ENCODE measurements around the gene DMD.
"Not testable (repeated sequence)": the region's sequence is repeated elsewhere in the genome, so short reads cannot be mapped to it uniquely, and the experiment has no call there.

Gene DMD

GRCh38 chrX:33211356-33212260 lies at the start of gene DMD:
Gene DMD (minus strand): TSS chrX:33211549. CDS start chrX:33211312, 237 bp downstream.
- DNase-seq: no peak

DNA sequence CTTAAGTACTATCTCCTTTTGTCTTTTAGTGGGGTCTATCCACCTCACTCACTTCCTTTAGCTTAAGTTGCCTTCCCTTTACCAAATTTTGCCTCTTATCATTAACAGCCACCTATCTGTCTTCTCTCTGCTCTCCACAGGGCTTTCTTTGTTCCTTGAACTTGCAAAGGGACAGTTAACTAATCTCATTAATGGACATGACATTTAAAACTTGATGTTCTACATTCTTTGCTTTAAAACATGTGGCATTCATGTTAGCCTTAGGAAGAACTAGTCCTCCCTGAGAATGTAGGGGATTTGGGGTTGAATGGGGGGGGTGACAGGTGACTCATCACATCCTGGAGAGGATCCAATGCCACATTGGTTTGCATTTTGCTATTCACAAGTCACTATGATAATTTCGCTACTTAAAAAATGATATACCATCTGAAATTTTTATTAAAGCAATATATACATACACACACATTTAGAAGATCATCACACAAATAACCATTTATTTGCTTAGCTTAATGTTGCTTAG lies 41.0 kb upstream of the DMD start:
- DNase-seq: no peak

DNA sequence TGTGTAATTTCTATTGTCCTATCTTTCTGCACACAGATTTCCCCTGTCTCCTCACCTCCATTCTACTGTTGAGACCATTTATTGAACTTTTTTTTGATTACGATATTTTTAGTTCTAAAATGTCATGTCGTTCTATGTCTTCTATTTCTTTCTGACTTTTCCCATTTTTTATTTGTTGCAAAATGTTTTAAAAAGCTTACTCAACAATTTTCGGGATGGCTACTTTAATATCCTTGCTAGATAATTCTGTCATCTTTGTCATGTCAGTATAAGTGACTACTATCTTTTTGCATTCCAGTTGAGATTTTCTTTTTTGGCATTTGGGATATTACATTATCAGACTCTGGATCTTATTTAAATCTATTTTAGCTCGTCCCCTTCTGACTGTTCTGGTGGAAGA lies 7.5 kb upstream of the DMD start:
- no peak for DNase-seq

- DNase-seq: no peak
These were observed 1.2 kb downstream of the DMD start for GRCh38 chrX:33210156-33210555.

GRCh38 chrX:33207056-33207455 lies 4.3 kb downstream of the DMD start:
- no peak for DNase-seq

- no peak for DNase-seq
These were observed 6.0 kb downstream of the DMD start for GRCh38 chrX:33205321-33205720.

- no peak for DNase-seq
These were observed 6.5 kb downstream of the DMD start for GRCh38 chrX:33204889-33205288.

DNA sequence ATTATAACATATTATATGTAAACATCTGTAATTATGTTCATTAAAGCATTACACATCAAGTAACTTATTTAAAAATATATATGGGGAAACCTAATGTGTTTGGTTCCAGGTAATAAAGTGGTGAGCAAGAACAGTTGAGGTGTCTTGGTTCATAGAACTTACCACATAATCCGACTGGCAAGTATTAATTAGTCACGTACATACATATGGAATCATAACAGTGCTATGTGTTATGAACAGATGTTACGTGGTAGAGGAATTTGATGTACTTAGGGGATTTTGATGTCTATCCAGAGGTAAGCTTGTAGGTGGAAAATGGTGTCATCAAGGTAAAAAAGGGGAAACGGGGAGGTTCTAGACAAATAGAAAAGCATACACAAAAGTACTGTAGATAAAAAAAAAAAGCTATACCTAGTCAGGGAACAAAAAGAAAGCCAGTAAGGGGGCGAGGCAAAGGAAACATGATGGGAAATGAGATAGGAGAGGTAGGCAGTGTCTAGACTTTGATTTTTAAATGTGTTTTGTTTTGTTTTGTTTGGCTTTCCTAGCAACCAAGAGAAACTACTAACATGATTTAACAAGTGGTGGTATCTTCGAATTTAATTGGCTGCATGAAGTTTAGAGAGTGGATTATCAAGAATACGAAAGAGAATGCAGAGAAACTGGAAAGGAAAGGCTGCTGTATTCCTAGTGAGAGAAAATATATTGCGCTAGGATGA lies 12.6 kb downstream of the DMD start:
- DNase-seq: no peak

DNA sequence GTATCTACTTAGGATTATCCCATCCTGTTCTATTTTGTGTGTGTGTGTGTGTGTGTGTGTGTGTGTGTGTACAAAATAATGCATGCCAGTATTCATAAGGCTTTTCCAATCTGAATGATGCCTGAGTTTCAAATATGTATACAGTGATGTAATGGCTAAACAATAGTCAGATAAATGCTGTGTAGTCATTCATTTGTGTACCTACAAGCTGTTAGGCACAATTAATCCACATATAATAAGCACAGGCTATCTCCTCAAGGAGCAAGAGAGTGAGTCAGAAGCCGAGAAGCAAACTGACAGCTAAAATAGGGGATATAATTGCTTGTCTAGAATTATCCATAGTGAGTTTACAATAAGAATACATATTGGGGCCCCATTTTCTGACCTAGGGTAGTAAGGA lies 15.7 kb downstream of the DMD start:
- no peak for DNase-seq

DNA sequence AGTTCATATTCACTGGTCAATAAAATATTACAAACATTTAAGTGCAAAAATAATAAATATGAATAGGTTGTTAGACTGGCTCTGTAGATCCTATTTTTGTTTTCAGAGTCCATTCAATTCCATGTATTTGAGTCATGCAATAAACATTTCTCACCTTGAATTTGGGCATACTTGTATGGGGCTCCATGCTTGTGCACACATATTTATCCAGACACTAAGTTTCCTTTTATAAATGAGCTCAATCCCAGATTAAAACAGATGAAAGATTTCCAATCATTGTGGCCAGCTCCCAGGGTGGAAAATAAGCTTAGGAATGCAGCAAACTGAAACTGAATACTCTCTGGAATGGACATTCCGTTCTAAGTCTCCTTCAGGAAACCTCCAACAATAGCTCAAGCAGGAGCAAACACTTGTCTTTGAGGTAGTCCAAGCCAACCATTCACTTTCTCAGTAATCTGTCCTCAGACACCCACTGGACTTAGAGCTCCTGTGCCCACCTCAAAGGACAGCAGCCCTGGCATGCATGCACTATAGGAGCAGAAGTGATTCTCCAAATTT lies 16.4 kb downstream of the DMD start:
- DNase-seq: no peak

GRCh38 chrX:33194289-33194688 lies 17.1 kb downstream of the DMD start:
- no peak for DNase-seq

- no peak for DNase-seq
These were observed 21.3 kb downstream of the DMD start for GRCh38 chrX:33190016-33190415.

GRCh38 chrX:33188881-33189280 lies 22.5 kb downstream of the DMD start:
- DNase-seq: no peak

DNA sequence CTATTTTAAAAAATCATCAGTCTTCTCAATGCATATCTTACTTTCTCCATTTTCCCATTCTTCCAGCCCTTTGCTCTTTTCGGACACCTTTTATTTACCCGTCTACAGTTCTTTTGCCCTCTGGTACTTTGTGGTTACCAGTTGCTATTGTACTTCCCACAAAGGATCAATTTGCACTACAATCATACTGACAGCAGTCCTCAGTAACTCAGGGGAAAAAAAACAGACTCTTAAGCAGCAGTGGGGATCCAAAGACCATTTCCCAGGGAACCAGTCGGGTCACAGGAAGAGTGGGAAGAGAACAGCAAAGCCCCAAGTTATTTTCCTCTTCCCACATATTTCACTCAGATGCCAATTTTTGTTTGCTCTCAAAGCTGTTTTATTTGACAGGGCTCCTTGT lies 23.1 kb downstream of the DMD start:
- no peak for DNase-seq

GRCh38 chrX:33184803-33185202 lies 26.5 kb downstream of the DMD start:
- not testable (repeated sequence) for DNase-seq

- DNase-seq: no peak
These were observed 28.0 kb downstream of the DMD start for GRCh38 chrX:33183361-33183760.

- no peak for DNase-seq
These were observed 32.7 kb downstream of the DMD start for GRCh38 chrX:33178690-33179089.

- no peak for DNase-seq
These were observed 33.1 kb downstream of the DMD start for GRCh38 chrX:33178218-33178617.

DNA sequence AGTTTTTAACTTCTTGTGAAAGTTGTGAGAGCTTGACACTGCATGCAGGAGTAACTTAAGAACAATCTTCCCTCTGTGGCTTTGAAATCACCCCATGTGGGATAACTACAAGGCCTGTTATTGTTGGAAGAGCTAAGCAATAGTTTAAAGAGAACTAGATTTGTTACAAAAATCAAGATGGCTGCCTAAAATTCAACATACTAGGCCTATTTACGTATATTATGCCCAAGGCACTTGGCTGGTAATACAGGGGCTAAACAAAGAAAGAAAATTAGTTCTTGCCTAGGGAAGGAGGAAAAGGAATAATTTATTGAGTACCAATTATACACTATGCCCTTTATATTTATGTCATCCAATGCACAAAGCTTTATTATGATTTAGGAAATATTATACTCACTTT lies 36.1 kb downstream of the DMD start:
- DNase-seq: no peak

GRCh38 chrX:33171041-33171440 lies 40.3 kb downstream of the DMD start:
- DNase-seq: no peak

GRCh38 chrX:33161829-33162228 lies 49.5 kb downstream of the DMD start:
- DNase-seq: no peak

GRCh38 chrX:33160273-33160672 lies 51.1 kb downstream of the DMD start:
- DNase-seq: no peak

- no peak for DNase-seq
These were observed 55.1 kb downstream of the DMD start for GRCh38 chrX:33156152-33156726.

All from GF-D8 (cell line).